ENCODE results near the gene BATF. TPM values are rescaled to one million over a fixed set of nuclear protein-coding genes. Genes with fewer than 3 reads are reported as not detected.

The BATF gene
- total and polyA plus RNA-seq, 2 of the 8 experiments (the other 6 are each of a cell fraction or from before 2014, with no cell fraction given) = not detected

DNA sequence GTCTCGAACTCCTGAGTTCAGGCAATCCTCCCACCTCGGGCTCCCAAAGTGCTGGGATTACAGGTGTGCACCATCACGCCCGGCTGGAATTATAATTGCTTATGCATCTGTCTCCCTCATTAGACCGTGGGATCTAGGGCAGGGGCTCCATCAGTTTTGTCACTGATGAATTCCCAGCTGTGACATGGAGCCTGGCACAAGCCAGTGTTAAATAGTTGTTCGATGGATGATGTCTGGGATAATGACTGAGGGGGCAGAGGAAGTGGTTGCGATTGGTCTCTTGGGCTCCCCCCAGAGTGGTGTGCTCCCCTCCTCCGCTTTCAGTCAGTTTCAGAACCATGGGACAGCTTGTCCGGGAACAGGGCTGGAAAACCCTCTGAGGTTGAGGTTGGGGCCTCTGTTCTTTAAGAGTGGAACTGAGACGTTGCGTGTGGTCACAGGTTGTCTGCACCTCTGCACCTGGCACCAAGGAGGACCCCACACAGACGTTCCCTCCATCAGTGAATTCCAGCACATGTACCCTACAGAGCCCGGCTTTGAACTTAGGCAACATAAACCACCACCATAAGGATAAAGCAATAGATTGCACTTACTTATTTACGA is 30.8 kb upstream of the BATF start:
- no peak overlapping the region for H3K27ac ChIP-seq (ENCODE audit: low read depth, low read length)
- H2BK12ac ChIP-seq (ENCODE audit: low read depth, low read length) = no peak overlapping the region
- no peaks in the 10 kb centered on the region for H3K9me3 ChIP-seq (ENCODE audit: insufficient read depth in 2 of 2, low read depth in 1 of 2, low read length in 1 of 2)
- no peak overlapping the region for H2BK15ac ChIP-seq (ENCODE audit: low read length)
- peak in 1 of 2 experiments; percentile 35 for DNase-seq (ENCODE audit: low read depth in 1 of 2, low spot score in 2 of 2)
- H3K27me3 ChIP-seq (replicated peaks in 1 of 4; ENCODE audit: control insufficient read depth in 3 of 4, extremely low read depth in 1 of 4, insufficient read depth in 3 of 4, low read length in 3 of 4) = no peaks in the 10 kb centered on the region
- CTCF ChIA-PET (ENCODE audit: partially characterized antibody) = interaction anchor here (0.6 to 8.0 kb wide), 15 partner anchors 9 to 1228 kb away, joined by 3 to 184 read pairs (median 4); no protein-coding TSS in a partner anchor
- no peak overlapping the region for H2BK120ac ChIP-seq (replicated peaks; ENCODE audit: low read depth, low read length)
- H3K14ac ChIP-seq (ENCODE audit: insufficient read length) = no peak overlapping the region
- H3K36me3 ChIP-seq (ENCODE audit: control insufficient read depth in 2 of 4, insufficient read depth in 4 of 4, low read length in 3 of 4) = no peaks in the 10 kb centered on the region
- H3K9ac ChIP-seq (replicated peaks in 1 of 4; ENCODE audit: extremely low read depth in 1 of 4, low read depth in 3 of 4, low read length in 3 of 4) = no peak overlapping the region
- H3K56ac ChIP-seq (replicated peaks; ENCODE audit: insufficient read length, low read depth, low read length) = no peak overlapping the region
- no peak overlapping the region for H2AK5ac ChIP-seq (ENCODE audit: low read depth, low read length)
- H2BK20ac ChIP-seq (ENCODE audit: low read length) = no peak overlapping the region
- no peak overlapping the region for H4K8ac ChIP-seq (ENCODE audit: extremely low read depth, insufficient read depth, low read length)
- H3K4ac ChIP-seq (replicated peaks; ENCODE audit: insufficient read length, low read depth, low read length) = no peak overlapping the region
- H3K23ac ChIP-seq (ENCODE audit: insufficient read length) = no peak overlapping the region
- POLR2A ChIA-PET (ENCODE audit: partially characterized antibody) = interaction anchor here (0.6 kb wide), 1 partner anchor 354 kb away, joined by 3 read pairs; no protein-coding TSS in a partner anchor
- no peak overlapping the region for H4K5ac ChIP-seq (ENCODE audit: insufficient read length, low read depth, low read length)
- H3K23me2 ChIP-seq (ENCODE audit: low read depth, low read length) = no peaks in the 10 kb centered on the region
- no peaks in the 10 kb centered on the region for H4K20me1 ChIP-seq (replicated peaks in 1 of 2; ENCODE audit: control insufficient read depth in 1 of 2, insufficient read depth in 2 of 2, low read length in 2 of 2)
- no peak for FAIRE-seq
- H3K4me1 ChIP-seq (replicated peaks in 1 of 4; ENCODE audit: control insufficient read depth in 3 of 4, insufficient read depth in 4 of 4, low read length in 3 of 4) = no peaks in the 10 kb centered on the region
- TF ChIP-seq SIX5 (IDR thresholded peaks at IDR 0.05; ENCODE audit: low read depth, low read length) = no peak
- no peak for TF ChIP-seq GABPA (IDR thresholded peaks at IDR 0.05; ENCODE audit: borderline replicate concordance, insufficient read depth, low read length)
- no peak for TF ChIP-seq SP4 (IDR thresholded peaks at IDR 0.05; ENCODE audit: low read length)
- no peak for TF ChIP-seq EGR1 (IDR thresholded peaks at IDR 0.05; ENCODE audit: borderline replicate concordance, low read depth, low read length)
- no peak overlapping the region for H3K18ac ChIP-seq (ENCODE audit: extremely low read depth, low read length)
- no peak overlapping the region for H3K4me3 ChIP-seq (ENCODE audit: extremely low read depth in 1 of 4, insufficient read depth in 2 of 4, low read depth in 3 of 4, low read length in 4 of 4)
- WGBS, 2 experiments (ENCODE audit: extremely low coverage in 1 of 2, insufficient coverage in 1 of 2, insufficient read length in 1 of 2, insufficient replicate concordance in 2 of 2, low coverage in 1 of 2, low lambda C conversion rate in 2 of 2, missing lambda C conversion rate in 1 of 2) = 87% methylated on average over 12 of the region's 14 CpGs; no CpG with 5 or more reads in 1 of the 2 experiments
- no peak overlapping the region for H2BK5ac ChIP-seq (ENCODE audit: low read depth, low read length)
- H3K79me1 ChIP-seq (ENCODE audit: low read depth, low read length) = no peaks in the 10 kb centered on the region
- H3K79me2 ChIP-seq (ENCODE audit: control insufficient read depth in 1 of 2, insufficient read depth in 2 of 2, low read length in 2 of 2) = no peaks in the 10 kb centered on the region
- no peak overlapping the region for H2AFZ ChIP-seq (ENCODE audit: low read length)
- no peak overlapping the region for H3K4me2 ChIP-seq (ENCODE audit: insufficient read depth in 1 of 2, low read depth in 2 of 2, low read length in 2 of 2)
- H4K91ac ChIP-seq (replicated peaks; ENCODE audit: insufficient read length, low read length) = no peak overlapping the region

Data from H1 (cell line).